GM23248 (cell line): ENCODE results near the gene QRFP. TPM values are rescaled to one million over a fixed set of nuclear protein-coding genes. Genes with fewer than 3 reads are reported as not detected.

Experiments used
- DNase-seq: peaks from one replicate; pipeline ENCODE4 v3.0.0-alpha.2; 2015
- H2AFZ ChIP-seq: fragments of 200-600 bp; sonication (generic); 2 replicates; pipeline ENCODE4 v1.6.1; 2016; ENCODE audit warnings: antibody characterized with exemption
- H3F3A ChIP-seq: fragments of 200-600 bp; sonication (generic); 2 replicates; pipeline ENCODE4 v1.6.1; 2016; ENCODE audit warnings: mild to moderate bottlenecking, antibody characterized with exemption, mixed run types; ENCODE audit not compliant: insufficient read depth
- H3K27ac ChIP-seq: fragments of 200-600 bp; sonication (generic); 2 replicates; pipeline ENCODE4 v1.5.1; 2016; ENCODE audit warnings: mild to moderate bottlenecking
- H3K27me3 ChIP-seq: fragments of 200-600 bp; sonication (generic); replicated peaks from 2 replicates; pipeline ENCODE4 v1.6.1; 2016; ENCODE audit warnings: mild to moderate bottlenecking; ENCODE audit not compliant: insufficient read depth
- H3K36me3 ChIP-seq: fragments of 200-600 bp; sonication (generic); 2 replicates; pipeline ENCODE4 v1.6.1; 2016; ENCODE audit warnings: low read depth, mild to moderate bottlenecking
- H3K4me1 ChIP-seq: fragments of 200-600 bp; sonication (generic); 2 replicates; pipeline ENCODE4 v1.6.1; 2016; ENCODE audit warnings: mild to moderate bottlenecking; ENCODE audit not compliant: insufficient read depth
- H3K4me2 ChIP-seq: fragments of 200-600 bp; sonication (generic); one replicate; pipeline ENCODE4 v1.6.1; 2016; ENCODE audit warnings: mild to moderate bottlenecking; ENCODE audit not compliant: unreplicated experiment
- H3K4me3 ChIP-seq: fragments of 200-600 bp; sonication (generic); 2 replicates; pipeline ENCODE4 v1.5.1; 2016; ENCODE audit warnings: mild to moderate bottlenecking
- H3K79me2 ChIP-seq: fragments of 200-600 bp; sonication (generic); 2 replicates; pipeline ENCODE4 v1.6.1; 2016; ENCODE audit warnings: mild to moderate bottlenecking; ENCODE audit not compliant: insufficient read depth
- H3K9ac ChIP-seq: fragments of 200-600 bp; sonication (generic); 2 replicates; pipeline ENCODE4 v1.6.1; 2016; ENCODE audit warnings: mild to moderate bottlenecking
- H3K9me2 ChIP-seq: fragments of 200-600 bp; sonication (generic); 2 replicates; pipeline ENCODE4 v1.6.1; 2016; ENCODE audit warnings: mixed run types, mild to moderate bottlenecking, moderate library complexity; ENCODE audit not compliant: insufficient read depth
- H3K9me3 ChIP-seq: fragments of 200-600 bp; sonication (generic); one replicate; pipeline ENCODE4 v1.6.1; 2017; ENCODE audit warnings: low read depth
- H4K20me1 ChIP-seq: fragments of 200-600 bp; sonication (generic); 2 replicates; pipeline ENCODE4 v1.6.0; 2016; ENCODE audit not compliant: insufficient read depth
- EZH2 ChIP-seq: fragments of 200-600 bp; sonication (generic); IDR thresholded peaks from 2 replicates; pipeline ENCODE4 v1.6.1; 2018; ENCODE audit warnings: antibody characterized with exemption, mild to moderate bottlenecking; ENCODE audit not compliant: insufficient read depth, poor library complexity, severe bottlenecking
- EZH2phosphoT487 ChIP-seq: fragments of 200-600 bp; sonication (generic); IDR thresholded peaks from 2 replicates; pipeline ENCODE4 v1.6.1; 2018; ENCODE audit warnings: antibody characterized with exemption, moderate library complexity, mild to moderate bottlenecking, low read depth; ENCODE audit not compliant: insufficient read depth
- WGBS, 2 experiments: methylation state at CpG; one replicate each; pipeline ENCODE4 v1.1.6; 2015 to 2017; ENCODE audit warnings: low lambda C conversion rate in 2 of 2, low coverage in 1 of 2; ENCODE audit errors: missing lambda C conversion rate in 2 of 2; 5-methylcytosine and 5-hydroxymethylcytosine counted together
- in situ Hi-C: fragments of 300-500 bp; cut with MboI; formaldehyde crosslinking; loops from 2 replicates; pipeline ENCODE4 v1.15.0; 2020
- polyA plus RNA-seq: library from polyadenylated mRNA; unstranded; fragments of >200 nt; fragmentation: Nextera tagmentation; extraction: Ambion mirVana; gene quantifications from 2 replicates; pipeline ENCODE4 v1.2.1, GENCODE V29; 2016
- total RNA-seq: library from RNA; depleted of rRNA; stranded (reverse); fragments of >200 nt; shearing (Covaris generic); gene quantifications from 2 replicates; pipeline ENCODE4 v1.2.3, GENCODE V29; 2014

QRFP gene
- total and polyA plus RNA-seq, 2 experiments from 2014 or later = 0.18 TPM; not detected in 1

DNA sequence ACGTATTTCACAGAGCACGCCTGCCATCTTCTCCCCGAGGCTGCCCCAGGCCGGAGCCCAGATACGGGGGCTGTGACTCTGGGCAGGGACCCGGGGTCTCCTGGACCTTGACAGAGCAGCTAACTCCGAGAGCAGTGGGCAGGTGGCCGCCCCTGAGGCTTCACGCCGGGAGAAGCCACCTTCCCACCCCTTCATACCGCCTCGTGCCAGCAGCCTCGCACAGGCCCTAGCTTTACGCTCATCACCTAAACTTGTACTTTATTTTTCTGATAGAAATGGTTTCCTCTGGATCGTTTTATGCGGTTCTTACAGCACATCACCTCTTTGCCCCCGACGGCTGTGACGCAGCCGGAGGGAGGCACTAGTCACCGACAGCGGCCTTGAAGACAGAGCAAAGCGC lies 9.6 kb downstream of the QRFP start:
- Histone ChIP-seq H2AFZ (no peak overlapping the region), H3F3A (0 out of 2 replicates have a peak, but pooled peaks cover 7% of the 10 kb centered on the region), H3K36me3 (peaks cover 58% of the 10 kb centered on the region), H3K9ac (no peak overlapping the region), H4K20me1 (no peaks in the 10 kb centered on the region), H3K9me3 (no peaks in the 10 kb centered on the region), H3K4me3 (no peak overlapping the region), H3K27ac (no peak overlapping the region), H3K4me2 (no peak overlapping the region), H3K27me3 (no peaks in the 10 kb centered on the region), H3K79me2 (peaks cover 19% of the 10 kb centered on the region; the same call in 1 of the 2 replicates), H3K4me1 (no peaks in the 10 kb centered on the region), H3K9me2 (no peaks in the 10 kb centered on the region)
- 95% methylated on average over 21 to 23 of the region's 23 CpGs for WGBS, 2 experiments
- in situ Hi-C loops = no loop called here
- no peak for DNase-seq
- no peak for TF ChIP-seq EZH2phosphoT487
- TF ChIP-seq EZH2 = no peak

DNA sequence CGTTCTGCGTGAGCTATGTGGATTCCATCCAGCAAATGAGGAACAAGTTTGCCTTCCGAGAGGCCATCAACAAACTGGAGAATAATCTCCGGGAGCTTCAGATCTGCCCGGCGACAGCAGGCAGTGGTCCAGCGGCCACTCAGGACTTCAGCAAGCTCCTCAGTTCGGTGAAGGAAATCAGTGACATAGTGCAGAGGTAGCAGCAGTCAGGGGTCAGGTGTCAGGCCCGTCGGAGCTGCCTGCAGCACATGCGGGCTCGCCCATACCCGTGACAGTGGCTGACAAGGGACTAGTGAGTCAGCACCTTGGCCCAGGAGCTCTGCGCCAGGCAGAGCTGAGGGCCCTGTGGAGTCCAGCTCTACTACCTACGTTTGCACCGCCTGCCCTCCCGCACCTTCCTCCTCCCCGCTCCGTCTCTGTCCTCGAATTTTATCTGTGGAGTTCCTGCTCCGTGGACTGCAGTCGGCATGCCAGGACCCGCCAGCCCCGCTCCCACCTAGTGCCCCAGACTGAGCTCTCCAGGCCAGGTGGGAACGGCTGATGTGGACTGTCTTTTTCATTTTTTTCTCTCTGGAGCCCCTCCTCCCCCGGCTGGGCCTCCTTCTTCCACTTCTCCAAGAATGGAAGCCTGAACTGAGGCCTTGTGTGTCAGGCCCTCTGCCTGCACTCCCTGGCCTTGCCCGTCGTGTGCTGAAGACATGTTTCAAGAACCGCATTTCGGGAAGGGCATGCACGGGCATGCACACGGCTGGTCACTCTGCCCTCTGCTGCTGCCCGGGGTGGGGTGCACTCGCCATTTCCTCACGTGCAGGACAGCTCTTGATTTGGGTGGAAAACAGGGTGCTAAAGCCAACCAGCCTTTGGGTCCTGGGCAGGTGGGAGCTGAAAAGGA lies 10.9 kb downstream of the QRFP start:
- 81 to 84% methylated on average over 35 of the region's 35 CpGs for WGBS, 2 experiments
- no peaks in the 10 kb centered on the region for H3K9me2 ChIP-seq
- in situ Hi-C loops = no loop called here
- H3K4me3 ChIP-seq = no peak overlapping the region
- DNase-seq = no peak
- H3K27me3 ChIP-seq = no peaks in the 10 kb centered on the region
- no peaks in the 10 kb centered on the region for H3K4me1 ChIP-seq
- no peak overlapping the region for H2AFZ ChIP-seq
- peaks cover 19% of the 10 kb centered on the region; the same call in 1 of the 2 replicates for H3K79me2 ChIP-seq
- H3K36me3 ChIP-seq = peaks cover 66% of the 10 kb centered on the region
- H3K9me3 ChIP-seq = no peaks in the 10 kb centered on the region
- no peak overlapping the region for H3K27ac ChIP-seq
- no peaks in the 10 kb centered on the region for H4K20me1 ChIP-seq
- H3F3A ChIP-seq = 0 out of 2 replicates have a peak, but pooled peaks cover 7% of the 10 kb centered on the region
- no peak overlapping the region for H3K9ac ChIP-seq
- no peak for TF ChIP-seq EZH2
- TF ChIP-seq EZH2phosphoT487 = no peak
- H3K4me2 ChIP-seq = no peak overlapping the region

DNA sequence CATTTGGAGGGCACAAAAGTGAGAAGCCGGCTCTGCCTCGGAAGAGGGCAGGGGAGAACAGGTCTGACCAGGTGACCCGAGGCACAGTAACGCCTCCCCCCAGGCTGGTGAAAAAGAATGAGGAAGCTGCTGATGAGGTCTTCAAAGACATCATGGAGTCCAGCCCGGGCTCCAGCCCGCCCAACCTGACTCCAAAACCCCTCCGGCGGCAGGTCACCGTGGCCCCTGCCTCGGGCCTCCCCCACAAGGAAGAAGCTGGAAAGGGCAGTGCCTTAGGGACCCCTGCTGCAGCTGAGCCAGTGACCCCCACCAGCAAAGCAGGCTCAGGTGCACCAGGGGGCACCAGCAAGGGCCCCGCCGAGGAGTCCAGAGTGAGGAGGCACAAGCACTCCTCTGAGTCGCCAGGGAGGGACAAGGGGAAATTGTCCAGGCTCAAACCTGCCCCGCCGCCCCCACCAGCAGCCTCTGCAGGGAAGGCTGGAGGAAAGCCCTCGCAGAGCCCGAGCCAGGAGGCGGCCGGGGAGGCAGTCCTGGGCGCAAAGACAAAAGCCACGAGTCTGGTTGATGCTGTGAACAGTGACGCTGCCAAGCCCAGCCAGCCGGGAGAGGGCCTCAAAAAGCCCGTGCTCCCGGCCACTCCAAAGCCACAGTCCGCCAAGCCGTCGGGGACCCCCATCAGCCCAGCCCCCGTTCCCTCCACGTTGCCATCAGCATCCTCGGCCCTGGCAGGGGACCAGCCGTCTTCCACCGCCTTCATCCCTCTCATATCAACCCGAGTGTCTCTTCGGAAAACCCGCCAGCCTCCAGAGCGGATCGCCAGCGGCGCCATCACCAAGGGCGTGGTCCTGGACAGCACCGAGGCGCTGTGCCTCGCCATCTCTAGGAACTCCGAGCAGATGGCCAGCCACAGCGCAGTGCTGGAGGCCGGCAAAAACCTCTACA lies 11.8 kb downstream of the QRFP start:
- Histone ChIP-seq H3K4me1 (no peaks in the 10 kb centered on the region), H3K79me2 (peaks cover 22% of the 10 kb centered on the region), H3K27me3 (no peaks in the 10 kb centered on the region), H3K4me3 (no peak overlapping the region), H3K9ac (no peak overlapping the region), H3F3A (0 out of 2 replicates have a peak, but pooled peaks cover 7% of the 10 kb centered on the region), H3K27ac (no peak overlapping the region), H3K36me3 (peaks cover 70% of the 10 kb centered on the region), H4K20me1 (no peaks in the 10 kb centered on the region), H3K9me2 (no peaks in the 10 kb centered on the region), H3K9me3 (no peaks in the 10 kb centered on the region), H3K4me2 (no peak overlapping the region), H2AFZ (no peak overlapping the region)
- in situ Hi-C loops = no loop called here
- WGBS, 2 experiments = 87 to 88% methylated on average over 42 to 47 of the region's 47 CpGs
- no peak for DNase-seq
- TF ChIP-seq EZH2 (no peak), EZH2phosphoT487 (no peak)

DNA sequence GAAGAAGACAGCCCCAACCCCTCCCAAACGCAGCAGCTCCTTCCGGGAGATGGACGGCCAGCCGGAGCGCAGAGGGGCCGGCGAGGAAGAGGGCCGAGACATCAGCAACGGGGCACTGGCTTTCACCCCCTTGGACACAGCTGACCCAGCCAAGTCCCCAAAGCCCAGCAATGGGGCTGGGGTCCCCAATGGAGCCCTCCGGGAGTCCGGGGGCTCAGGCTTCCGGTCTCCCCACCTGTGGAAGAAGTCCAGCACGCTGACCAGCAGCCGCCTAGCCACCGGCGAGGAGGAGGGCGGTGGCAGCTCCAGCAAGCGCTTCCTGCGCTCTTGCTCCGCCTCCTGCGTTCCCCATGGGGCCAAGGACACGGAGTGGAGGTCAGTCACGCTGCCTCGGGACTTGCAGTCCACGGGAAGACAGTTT lies 12.5 kb downstream of the QRFP start:
- in situ Hi-C loops = no loop called here
- TF ChIP-seq EZH2 (no peak), EZH2phosphoT487 (no peak)
- Histone ChIP-seq H3K4me3 (no peak overlapping the region), H3K9me3 (no peaks in the 10 kb centered on the region), H4K20me1 (peaks cover 3% of the 10 kb centered on the region; the same call in 1 of the 2 replicates), H3K4me2 (no peak overlapping the region), H3K9me2 (no peaks in the 10 kb centered on the region), H3K27me3 (no peaks in the 10 kb centered on the region), H2AFZ (no peak overlapping the region), H3K27ac (no peak overlapping the region), H3K9ac (no peak overlapping the region), H3K36me3 (peaks cover 77% of the 10 kb centered on the region), H3F3A (peaks cover 13% of the 10 kb centered on the region), H3K4me1 (no peaks in the 10 kb centered on the region), H3K79me2 (peaks cover 29% of the 10 kb centered on the region)
- WGBS, 2 experiments = 90 to 91% methylated on average over 22 to 25 of the region's 25 CpGs
- no peak for DNase-seq
